ENCODE data around the gene WIF1. TPM values are rescaled to one million over a fixed set of nuclear protein-coding genes. Genes with fewer than 3 reads are reported as not detected.

WIF1 gene
- total and polyA plus RNA-seq, 10 of the 15 experiments (the other 5 are each of a cell fraction or from before 2014, with no cell fraction given), result 0.04 to 0.05 (median 0.05) TPM; not detected in 7

DNA sequence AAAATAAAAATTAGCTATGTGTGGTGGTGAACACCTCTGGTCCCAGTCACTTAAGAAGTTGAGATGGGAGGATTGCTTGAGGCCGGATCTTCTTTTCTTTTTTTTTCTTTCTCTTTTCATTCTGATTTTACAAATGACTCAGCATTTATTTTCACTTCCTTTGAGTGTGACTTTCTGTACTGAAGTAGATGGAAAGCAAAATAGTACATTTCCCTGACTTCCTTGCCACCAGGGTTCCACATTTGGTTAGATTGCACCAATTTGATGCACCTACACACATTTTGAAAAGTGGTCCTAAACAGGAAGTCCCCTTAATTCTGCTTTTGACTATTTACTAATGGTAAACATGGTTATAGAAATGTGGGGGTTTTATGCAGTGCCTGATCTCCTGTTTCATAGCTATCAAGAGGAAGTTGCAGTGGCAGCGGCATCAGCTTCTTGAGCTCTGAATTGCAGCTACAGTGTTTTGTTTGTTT, 35.3 kb upstream of the WIF1 start (continued):
- TF ChIP-seq TCF12 (IDR thresholded peaks at IDR 0.05; ENCODE audit: low read depth, low read length), result no peak
- no peak for TF ChIP-seq GATAD2B (conservative IDR thresholded peaks at IDR 0.05; ENCODE audit: low read depth)
- no peak; the same call in 1 of the 2 replicates for TF ChIP-seq NBN (IDR thresholded peaks at IDR 0.05)
- TF ChIP-seq ZNF207 (IDR thresholded peaks at IDR 0.05; ENCODE audit: borderline replicate concordance), result no peak
- TF ChIP-seq PML (IDR thresholded peaks at IDR 0.05; ENCODE audit: low read length), result no peak
- no peak for TF ChIP-seq FOXK2 (IDR thresholded peaks at IDR 0.05)
- TF ChIP-seq, protein P1, sequence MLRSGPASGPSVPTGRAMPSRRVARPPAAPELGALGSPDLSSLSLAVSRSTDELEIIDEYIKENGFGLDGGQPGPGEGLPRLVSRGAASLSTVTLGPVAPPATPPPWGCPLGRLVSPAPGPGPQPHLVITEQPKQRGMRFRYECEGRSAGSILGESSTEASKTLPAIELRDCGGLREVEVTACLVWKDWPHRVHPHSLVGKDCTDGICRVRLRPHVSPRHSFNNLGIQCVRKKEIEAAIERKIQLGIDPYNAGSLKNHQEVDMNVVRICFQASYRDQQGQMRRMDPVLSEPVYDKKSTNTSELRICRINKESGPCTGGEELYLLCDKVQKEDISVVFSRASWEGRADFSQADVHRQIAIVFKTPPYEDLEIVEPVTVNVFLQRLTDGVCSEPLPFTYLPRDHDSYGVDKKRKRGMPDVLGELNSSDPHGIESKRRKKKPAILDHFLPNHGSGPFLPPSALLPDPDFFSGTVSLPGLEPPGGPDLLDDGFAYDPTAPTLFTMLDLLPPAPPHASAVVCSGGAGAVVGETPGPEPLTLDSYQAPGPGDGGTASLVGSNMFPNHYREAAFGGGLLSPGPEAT (IDR thresholded peaks at IDR 0.05; ENCODE audit: low read depth), result peak; percentile 72; the same call in 1 of the 2 replicates
- TF ChIP-seq ZBTB4 (CRISPR knock-in tag; IDR thresholded peaks at IDR 0.05), result no peak
- TF ChIP-seq PKNOX1 (IDR thresholded peaks at IDR 0.05), result no peak
- TF ChIP-seq, protein P2, sequence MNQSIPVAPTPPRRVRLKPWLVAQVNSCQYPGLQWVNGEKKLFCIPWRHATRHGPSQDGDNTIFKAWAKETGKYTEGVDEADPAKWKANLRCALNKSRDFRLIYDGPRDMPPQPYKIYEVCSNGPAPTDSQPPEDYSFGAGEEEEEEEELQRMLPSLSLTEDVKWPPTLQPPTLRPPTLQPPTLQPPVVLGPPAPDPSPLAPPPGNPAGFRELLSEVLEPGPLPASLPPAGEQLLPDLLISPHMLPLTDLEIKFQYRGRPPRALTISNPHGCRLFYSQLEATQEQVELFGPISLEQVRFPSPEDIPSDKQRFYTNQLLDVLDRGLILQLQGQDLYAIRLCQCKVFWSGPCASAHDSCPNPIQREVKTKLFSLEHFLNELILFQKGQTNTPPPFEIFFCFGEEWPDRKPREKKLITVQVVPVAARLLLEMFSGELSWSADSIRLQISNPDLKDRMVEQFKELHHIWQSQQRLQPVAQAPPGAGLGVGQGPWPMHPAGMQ (IDR thresholded peaks at IDR 0.05; ENCODE audit: borderline replicate concordance), result no peak
- no peak for TF ChIP-seq MYB (IDR thresholded peaks at IDR 0.05; ENCODE audit: borderline replicate concordance, low read depth, low read length)
- TF ChIP-seq, protein P3, sequence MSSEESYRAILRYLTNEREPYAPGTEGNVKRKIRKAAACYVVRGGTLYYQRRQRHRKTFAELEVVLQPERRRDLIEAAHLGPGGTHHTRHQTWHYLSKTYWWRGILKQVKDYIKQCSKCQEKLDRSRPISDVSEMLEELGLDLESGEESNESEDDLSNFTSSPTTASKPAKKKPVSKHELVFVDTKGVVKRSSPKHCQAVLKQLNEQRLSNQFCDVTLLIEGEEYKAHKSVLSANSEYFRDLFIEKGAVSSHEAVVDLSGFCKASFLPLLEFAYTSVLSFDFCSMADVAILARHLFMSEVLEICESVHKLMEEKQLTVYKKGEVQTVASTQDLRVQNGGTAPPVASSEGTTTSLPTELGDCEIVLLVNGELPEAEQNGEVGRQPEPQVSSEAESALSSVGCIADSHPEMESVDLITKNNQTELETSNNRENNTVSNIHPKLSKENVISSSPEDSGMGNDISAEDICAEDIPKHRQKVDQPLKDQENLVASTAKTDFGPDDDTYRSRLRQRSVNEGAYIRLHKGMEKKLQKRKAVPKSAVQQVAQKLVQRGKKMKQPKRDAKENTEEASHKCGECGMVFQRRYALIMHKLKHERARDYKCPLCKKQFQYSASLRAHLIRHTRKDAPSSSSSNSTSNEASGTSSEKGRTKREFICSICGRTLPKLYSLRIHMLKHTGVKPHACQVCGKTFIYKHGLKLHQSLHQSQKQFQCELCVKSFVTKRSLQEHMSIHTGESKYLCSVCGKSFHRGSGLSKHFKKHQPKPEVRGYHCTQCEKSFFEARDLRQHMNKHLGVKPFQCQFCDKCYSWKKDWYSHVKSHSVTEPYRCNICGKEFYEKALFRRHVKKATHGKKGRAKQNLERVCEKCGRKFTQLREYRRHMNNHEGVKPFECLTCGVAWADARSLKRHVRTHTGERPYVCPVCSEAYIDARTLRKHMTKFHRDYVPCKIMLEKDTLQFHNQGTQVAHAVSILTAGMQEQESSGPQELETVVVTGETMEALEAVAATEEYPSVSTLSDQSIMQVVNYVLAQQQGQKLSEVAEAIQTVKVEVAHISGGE (CRISPR knock-in tag; IDR thresholded peaks at IDR 0.05), result no peak
- TF ChIP-seq IRF4 (IDR thresholded peaks at IDR 0.05; ENCODE audit: low read depth, low read length), result peak; percentile 74; the same call in 1 of the 2 replicates
- TF ChIP-seq, protein P4, sequence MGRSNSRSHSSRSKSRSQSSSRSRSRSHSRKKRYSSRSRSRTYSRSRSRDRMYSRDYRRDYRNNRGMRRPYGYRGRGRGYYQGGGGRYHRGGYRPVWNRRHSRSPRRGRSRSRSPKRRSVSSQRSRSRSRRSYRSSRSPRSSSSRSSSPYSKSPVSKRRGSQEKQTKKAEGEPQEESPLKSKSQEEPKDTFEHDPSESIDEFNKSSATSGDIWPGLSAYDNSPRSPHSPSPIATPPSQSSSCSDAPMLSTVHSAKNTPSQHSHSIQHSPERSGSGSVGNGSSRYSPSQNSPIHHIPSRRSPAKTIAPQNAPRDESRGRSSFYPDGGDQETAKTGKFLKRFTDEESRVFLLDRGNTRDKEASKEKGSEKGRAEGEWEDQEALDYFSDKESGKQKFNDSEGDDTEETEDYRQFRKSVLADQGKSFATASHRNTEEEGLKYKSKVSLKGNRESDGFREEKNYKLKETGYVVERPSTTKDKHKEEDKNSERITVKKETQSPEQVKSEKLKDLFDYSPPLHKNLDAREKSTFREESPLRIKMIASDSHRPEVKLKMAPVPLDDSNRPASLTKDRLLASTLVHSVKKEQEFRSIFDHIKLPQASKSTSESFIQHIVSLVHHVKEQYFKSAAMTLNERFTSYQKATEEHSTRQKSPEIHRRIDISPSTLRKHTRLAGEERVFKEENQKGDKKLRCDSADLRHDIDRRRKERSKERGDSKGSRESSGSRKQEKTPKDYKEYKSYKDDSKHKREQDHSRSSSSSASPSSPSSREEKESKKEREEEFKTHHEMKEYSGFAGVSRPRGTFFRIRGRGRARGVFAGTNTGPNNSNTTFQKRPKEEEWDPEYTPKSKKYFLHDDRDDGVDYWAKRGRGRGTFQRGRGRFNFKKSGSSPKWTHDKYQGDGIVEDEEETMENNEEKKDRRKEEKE (IDR thresholded peaks at IDR 0.05), result no peak
- no peak for TF ChIP-seq SMC3 (IDR thresholded peaks at IDR 0.05; ENCODE audit: borderline replicate concordance, low read length)
- no peak; a peak in 1 of 4 replicates for TF ChIP-seq CEBPB (IDR thresholded peaks at IDR 0.05; ENCODE audit: borderline replicate concordance in 1 of 2, low read depth in 2 of 2, low read length in 2 of 2)
- no peak for TF ChIP-seq CREB1 (IDR thresholded peaks at IDR 0.05; ENCODE audit: low read depth)
